Neural cell (in vitro differentiated cells): Measurements from ENCODE around the gene PTPN3. TPM values are rescaled to one million over a fixed set of nuclear protein-coding genes. Genes with fewer than 3 reads are reported as not detected.

Experiments used
- H2AFZ ChIP-seq: fragments of 200-600, 300-800 bp; sonication (generic), shearing (Covaris generic); 2 replicates; pipeline ENCODE4 v1.6.0; 2014; ENCODE audit warnings: low read depth, mild to moderate bottlenecking, antibody characterized with exemption, low read length, moderate library complexity
- H3F3A ChIP-seq: fragments of 200-600 bp; shearing (Covaris generic); 2 replicates; pipeline ENCODE4 v1.6.1; 2016; ENCODE audit warnings: mild to moderate bottlenecking, moderate library complexity, mixed read lengths, antibody characterized with exemption, low read length; ENCODE audit not compliant: insufficient read depth, poor library complexity, severe bottlenecking
- H3K27ac ChIP-seq: fragments of 200-600, 300-800 bp; sonication (generic), shearing (Covaris generic); 2 replicates; pipeline ENCODE4 v1.5.1; 2014; ENCODE audit warnings: mild to moderate bottlenecking, low read length, moderate library complexity
- H3K27me3 ChIP-seq: fragments of 300-800, 200-600 bp; sonication (generic), shearing (Covaris generic); 2 replicates; pipeline ENCODE4 v1.6.0; 2014; ENCODE audit warnings: mild to moderate bottlenecking, low read depth, low read length, moderate library complexity; ENCODE audit not compliant: insufficient read depth
- H3K36me3 ChIP-seq: fragments of 300-800, 200-600 bp; sonication (generic), shearing (Covaris generic); 2 replicates; pipeline ENCODE4 v1.5.1; 2014; ENCODE audit warnings: mild to moderate bottlenecking, antibody characterized with exemption, low read length, moderate library complexity; ENCODE audit not compliant: insufficient read depth
- H3K4me2 ChIP-seq: fragments of 300-800, 200-600 bp; sonication (generic), shearing (Covaris generic); 2 replicates; pipeline ENCODE4 v1.6.0; 2014; ENCODE audit warnings: mild to moderate bottlenecking, low read length
- H3K4me3 ChIP-seq: fragments of 300-800, 200-600 bp; sonication (generic), shearing (Covaris generic); 2 replicates; pipeline ENCODE4 v1.5.1; 2014; ENCODE audit warnings: mild to moderate bottlenecking, low read length, moderate library complexity
- H3K79me2 ChIP-seq: fragments of 200-600 bp; shearing (Covaris generic); replicated peaks from 2 replicates; pipeline ENCODE4 v1.6.0; 2014; ENCODE audit warnings: mild to moderate bottlenecking, low read length, moderate library complexity; ENCODE audit not compliant: insufficient read depth
- H3K9ac ChIP-seq: fragments of 300-800, 200-600 bp; sonication (generic), shearing (Covaris generic); 2 replicates; pipeline ENCODE4 v1.6.1; 2016; ENCODE audit warnings: mild to moderate bottlenecking, low read length, mixed read lengths
- H3K9me2 ChIP-seq: fragments of 200-600 bp; shearing (Covaris generic); 2 replicates; pipeline ENCODE4 v1.6.1; 2016; ENCODE audit warnings: mild to moderate bottlenecking, low read length, mixed read lengths; ENCODE audit not compliant: insufficient read depth
- H3K9me3 ChIP-seq: fragments of 200-600, 300-800 bp; sonication (generic), shearing (Covaris generic); 2 replicates; pipeline ENCODE4 v1.6.1; 2016; ENCODE audit warnings: mild to moderate bottlenecking, mixed run types, low read length, moderate library complexity, mixed read lengths
- H4K20me1 ChIP-seq: fragments of 200-600 bp; shearing (Covaris generic); 2 replicates; pipeline ENCODE4 v1.6.1; 2016; ENCODE audit warnings: mild to moderate bottlenecking, mixed run types; ENCODE audit not compliant: insufficient read depth
- CTCF ChIP-seq: fragments of 450-650 bp; IDR thresholded peaks from 2 replicates; pipeline ENCODE4 v1.5.1; 2014; ENCODE audit warnings: antibody characterized with exemption, mild to moderate bottlenecking, moderate library complexity; ENCODE audit not compliant: poor library complexity, severe bottlenecking
- EP300 ChIP-seq: fragments of 450-650 bp; conservative IDR thresholded peaks from 2 replicates; pipeline ENCODE4 v1.6.1; 2014; ENCODE audit warnings: antibody characterized with exemption, mild to moderate bottlenecking, moderate library complexity; ENCODE audit not compliant: poor library complexity, severe bottlenecking
- EZH2 ChIP-seq: fragments of 200-600, 300-800 bp; shearing (Covaris generic), sonication (generic); IDR thresholded peaks from 2 replicates; pipeline ENCODE4 v1.6.1; 2014; ENCODE audit warnings: antibody characterized with exemption, low read length, borderline replicate concordance, mild to moderate bottlenecking; ENCODE audit not compliant: insufficient read depth, poor library complexity, severe bottlenecking
- MXI1 ChIP-seq: fragments of 450-650 bp; conservative IDR thresholded peaks from 2 replicates; pipeline ENCODE4 v1.6.1; 2014; ENCODE audit warnings: antibody characterized with exemption, mild to moderate bottlenecking; ENCODE audit not compliant: poor library complexity, severe bottlenecking
- POLR2AphosphoS5 ChIP-seq: IDR thresholded peaks from 2 replicates; pipeline ENCODE4 v1.6.1; 2012
- RAD21 ChIP-seq: fragments of 450-650 bp; conservative IDR thresholded peaks from 2 replicates; pipeline ENCODE4 v1.6.1; 2014; ENCODE audit warnings: antibody characterized with exemption, mild to moderate bottlenecking, moderate library complexity
- REST ChIP-seq: IDR thresholded peaks from 2 replicates; pipeline ENCODE4 v1.6.1; 2012; ENCODE audit warnings: borderline replicate concordance
- SMC3 ChIP-seq: fragments of 450-650 bp; conservative IDR thresholded peaks from 2 replicates; pipeline ENCODE4 v1.6.1; 2014; ENCODE audit warnings: antibody characterized with exemption, mild to moderate bottlenecking, moderate library complexity; ENCODE audit not compliant: poor library complexity
- TAF1 ChIP-seq: IDR thresholded peaks from 2 replicates; pipeline ENCODE4 v1.6.1; 2012; ENCODE audit warnings: low read depth
- polyA plus RNA-seq: library from polyadenylated mRNA; depleted of rRNA; stranded (reverse); fragments of >200 nt; gene quantifications from 2 replicates; pipeline ENCODE4 v1.2.3, GENCODE V29; 2014

The PTPN3 gene
- polyA plus RNA-seq, 1 donor from 2014 or later, result 3.8 TPM

GRCh38 chr9:109482391-109482916 is 15.7 kb downstream of the PTPN3 start:
- TF ChIP-seq REST (no peak), SMC3 (no peak), MXI1 (no peak), CTCF (no peak), EZH2 (no peak)

GRCh38 chr9:109481856-109482255 is 16.3 kb downstream of the PTPN3 start:
- H2AFZ ChIP-seq, result no peak overlapping the region
- no peak overlapping the region for H3K4me2 ChIP-seq
- H3K36me3 ChIP-seq, result no peaks in the 10 kb centered on the region
- no peak overlapping the region for H3K9ac ChIP-seq
- no peaks in the 10 kb centered on the region for H3F3A ChIP-seq
- no peak for TF ChIP-seq RAD21
- TF ChIP-seq SMC3, result no peak
- no peak for TF ChIP-seq EZH2
- no peak for TF ChIP-seq POLR2AphosphoS5
- TF ChIP-seq REST, result no peak
- TF ChIP-seq TAF1, result no peak
- no peak for TF ChIP-seq CTCF
- TF ChIP-seq EP300, result no peak
- no peak for TF ChIP-seq MXI1
- H3K9me2 ChIP-seq, result no peaks in the 10 kb centered on the region
- no peak overlapping the region for H3K27ac ChIP-seq
- H3K27me3 ChIP-seq, result no peaks in the 10 kb centered on the region
- no peaks in the 10 kb centered on the region for H4K20me1 ChIP-seq
- no peaks in the 10 kb centered on the region for H3K9me3 ChIP-seq
- no peaks in the 10 kb centered on the region for H3K79me2 ChIP-seq
- H3K4me3 ChIP-seq, result no peak overlapping the region

More at GRCh38 chr9:109482391-109482916, 15.7 kb downstream of the PTPN3 start:
- Histone ChIP-seq H3K79me2 (no peaks in the 10 kb centered on the region), H3K4me2 (no peak overlapping the region), H3K27me3 (no peaks in the 10 kb centered on the region), H3F3A (no peaks in the 10 kb centered on the region), H3K9me2 (no peaks in the 10 kb centered on the region), H3K36me3 (no peaks in the 10 kb centered on the region), H3K4me3 (no peak overlapping the region), H3K9ac (no peak overlapping the region), H3K27ac (no peak overlapping the region), H2AFZ (no peak overlapping the region), H3K9me3 (no peaks in the 10 kb centered on the region), H4K20me1 (no peaks in the 10 kb centered on the region)
